B cell (primary cell): Measurements from ENCODE around the gene PLSCR4. TPM values are rescaled to one million over a fixed set of nuclear protein-coding genes. Genes with fewer than 3 reads are reported as not detected.

Experiments used
- ATAC-seq: fragments of 200-7000 bp; cut with Tn5 transposase; one replicate; pipeline ENCODE4 v1.10.0; 2021; ENCODE audit warnings: low read depth, mild to moderate bottlenecking, moderate number of reproducible peaks, moderate library complexity
- CTCF ChIA-PET: fragments of 350-600 bp; sonication (Branson Sonifier 250); formaldehyde crosslinking; loops from one replicate; lab custom pipeline; 2021; ENCODE audit warnings: antibody characterized with exemption, inconsistent platforms; lab: Charles Lee
- POLR2A ChIA-PET: fragments of 350-600 bp; sonication (Branson Sonifier 250); formaldehyde crosslinking; loops from one replicate; lab custom pipeline; 2021; ENCODE audit warnings: antibody characterized with exemption; lab: Charles Lee
- DNase-seq: peaks from one replicate; pipeline ENCODE4 v3.0.0; 2013
- H2AFZ ChIP-seq: 2 replicates; pipeline ENCODE4 v1.6.1; 2012; ENCODE audit warnings: mild to moderate bottlenecking, low read depth, low read length; ENCODE audit not compliant: insufficient read depth, poor library complexity, severe bottlenecking
- H3K27ac ChIP-seq, 2 donors: 1 replicate in 1 of 2; 2 replicates in 1 of 2; pipeline ENCODE4 v1.5.1; 2012 to 2013; ENCODE audit warnings: low read length in 2 of 2, mild to moderate bottlenecking in 2 of 2, moderate library complexity in 1 of 2
- H3K27me3 ChIP-seq, 4 experiments: fragments of 200-600 bp in 1 of 4; sonication (generic) in 1 of 4; replicated peaks in 1 of 4; 1 replicate in 2 of 4; 2 replicates in 2 of 4; pipeline versions ENCODE4 v1.6.1 to v1.7.0; 2013 to 2016; ENCODE audit warnings: low read length in 3 of 4, mild to moderate bottlenecking in 2 of 4, mixed read lengths in 1 of 4, moderate library complexity in 1 of 4; ENCODE audit not compliant: insufficient read depth in 4 of 4, control insufficient read depth in 3 of 4; ENCODE audit errors: control extremely low read depth in 1 of 4
- H3K36me3 ChIP-seq, 2 experiments: replicated peaks in 1 of 2; 1 replicate in 1 of 2; 2 replicates in 1 of 2; pipeline versions ENCODE4 v1.6.1 to v1.7.1; 2013; ENCODE audit warnings: low read length in 1 of 2; ENCODE audit not compliant: insufficient read depth in 2 of 2, control insufficient read depth in 1 of 2; ENCODE audit errors: control extremely low read depth in 1 of 2, extremely low read depth in 1 of 2
- H3K4me1 ChIP-seq, 2 donors: fragments of 200-600 bp in 1 of 2; sonication (generic) in 1 of 2; 1 replicate in 1 of 2; 2 replicates in 1 of 2; pipeline versions ENCODE4 v1.5.1 to v1.6.1; 2013 to 2017; ENCODE audit warnings: low read length in 2 of 2; ENCODE audit not compliant: control insufficient read depth in 2 of 2, insufficient read depth in 2 of 2
- H3K4me2 ChIP-seq: replicated peaks from 2 replicates; pipeline ENCODE3; 2012; ENCODE audit warnings: mild to moderate bottlenecking, low read depth, low read length; ENCODE audit not compliant: poor library complexity, severe bottlenecking
- H3K4me3 ChIP-seq, 5 experiments: fragments of 200-600 bp in 1 of 5; sonication (generic) in 1 of 5; 1 replicate in 3 of 5; 2 replicates in 2 of 5; pipeline versions ENCODE4 v1.5.1 to v1.7.0; 2011 to 2016; ENCODE audit warnings: low read length in 4 of 5, mild to moderate bottlenecking in 4 of 5, low read depth in 2 of 5, control low read depth in 1 of 5, moderate library complexity in 1 of 5; ENCODE audit not compliant: insufficient read depth in 1 of 5; ENCODE audit errors: control extremely low read depth in 1 of 5, extremely low read depth in 1 of 5
- H3K79me2 ChIP-seq: fragments of 200-600 bp; sonication (generic); one replicate; pipeline ENCODE4 v1.6.0; 2016; ENCODE audit warnings: low read length; ENCODE audit not compliant: control insufficient read depth, insufficient read depth
- H3K9ac ChIP-seq: fragments of 200-600 bp; sonication (generic); 2 replicates; pipeline ENCODE4 v1.6.1; 2017; ENCODE audit warnings: mild to moderate bottlenecking, low read length, moderate library complexity
- H3K9me3 ChIP-seq, 3 donors: one replicate each; pipeline versions ENCODE4 v1.6.1 to v1.7.1; 2013; ENCODE audit warnings: low read length in 2 of 3; ENCODE audit not compliant: control insufficient read depth in 2 of 3, insufficient read depth in 1 of 3; ENCODE audit errors: control extremely low read depth in 1 of 3
- H4K20me1 ChIP-seq: 2 replicates; pipeline ENCODE4 v1.6.0; 2012; ENCODE audit warnings: mild to moderate bottlenecking, low read length; ENCODE audit not compliant: insufficient read depth, control insufficient read depth, poor library complexity, severe bottlenecking
- H3K27ac Mint-ChIP-seq: one replicate; pipeline ENCODE4 v1.8.0; 2021; ENCODE audit warnings: mixed read lengths
- H3K27me3 Mint-ChIP-seq: one replicate; pipeline ENCODE4 v1.8.0; 2021; ENCODE audit warnings: mixed read lengths
- H3K4me1 Mint-ChIP-seq: one replicate; pipeline ENCODE4 v1.8.0; 2021; ENCODE audit warnings: mixed read lengths
- H3K4me3 Mint-ChIP-seq: one replicate; pipeline ENCODE4 v1.8.0; 2021; ENCODE audit warnings: mixed read lengths
- H3K9me3 Mint-ChIP-seq: one replicate; pipeline ENCODE4 v1.8.0; 2022; ENCODE audit warnings: mixed read lengths; ENCODE audit not compliant: insufficient read depth
- EZH2 ChIP-seq: IDR thresholded peaks from 2 replicates; pipeline ENCODE4 v1.6.1; 2012; ENCODE audit warnings: borderline replicate concordance, low read depth, mild to moderate bottlenecking, moderate library complexity, low read length; ENCODE audit not compliant: insufficient read depth, poor library complexity, severe bottlenecking
- WGBS: methylation state at CpG from one replicate; pipeline ENCODE4 v1.1.5; 2013; ENCODE audit warnings: missing lambda C conversion rate; ENCODE audit not compliant: insufficient coverage; 5-methylcytosine and 5-hydroxymethylcytosine counted together
- intact Hi-C: fragments of 100-400 bp; cut with micrococcal nuclease; formaldehyde crosslinking; loops from one replicate; pipeline ENCODE4 v1.10.0; 2022
- polyA plus RNA-seq: library from polyadenylated mRNA; depleted of rRNA; stranded (reverse); fragments of >200 nt; gene quantifications from 2 replicates; pipeline ENCODE4 v1.2.3, GENCODE V29; 2012
- total RNA-seq, 2 donors: library from RNA; stranded (reverse); fragments of 120-200 nt in 1 of 2; gene quantifications; 1 replicate in 1 of 2; 2 replicates in 1 of 2; pipeline versions ENCODE4 v1.2.3 to v1.2.4, GENCODE V29; 2013 to 2022
- TF ChIP-seq, protein P1 (sequence below): fragments of 200-600 bp; IDR thresholded peaks from one replicate; pipeline ENCODE4 v1.8.0; 2022; ENCODE audit warnings: antibody characterized with exemption, mild to moderate bottlenecking

Gene PLSCR4
- total and polyA plus RNA-seq, 2 donors (not counting 1 experiment from before 2014, with no cell fraction given): not detected

DNA sequence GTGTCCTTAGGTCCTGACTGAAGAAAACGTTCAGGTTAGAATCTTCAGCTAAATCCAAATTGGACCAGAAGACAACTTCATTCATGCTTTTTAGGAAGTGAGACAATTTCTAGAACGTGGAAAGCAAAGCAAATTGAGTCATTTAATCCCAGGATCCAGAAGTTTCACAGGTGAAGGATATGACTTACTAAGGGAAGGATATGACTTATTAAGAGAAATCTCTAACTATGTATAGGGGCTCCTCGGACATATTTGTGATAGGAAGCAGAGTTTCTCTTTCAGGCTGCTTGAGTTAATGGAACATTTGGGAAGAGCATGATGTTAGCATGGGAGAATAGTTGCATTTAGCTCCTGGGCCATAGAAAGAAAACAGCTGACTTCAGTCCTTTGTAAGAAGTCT lies 73.8 kb downstream of the PLSCR4 start:
- ATAC-seq: no peak
- no peak overlapping the region for H3K9ac ChIP-seq
- no peak overlapping the region for H3K4me2 ChIP-seq
- no peak for DNase-seq
- no peaks in the 10 kb centered on the region for H4K20me1 ChIP-seq
- H3K27me3 Mint-ChIP-seq: peaks cover 9% of the 10 kb centered on the region
- no peak overlapping the region for H3K27ac Mint-ChIP-seq
- no peaks in the 10 kb centered on the region for H3K36me3 ChIP-seq
- ChIA-PET CTCF (interaction anchor here (0.9 kb wide), 1 partner anchor 12 kb away, joined by 5 read pairs; no protein-coding TSS in a partner anchor), POLR2A (no interaction called here)
- H3K27ac ChIP-seq: no peak overlapping the region
- TF ChIP-seq, protein P1, sequence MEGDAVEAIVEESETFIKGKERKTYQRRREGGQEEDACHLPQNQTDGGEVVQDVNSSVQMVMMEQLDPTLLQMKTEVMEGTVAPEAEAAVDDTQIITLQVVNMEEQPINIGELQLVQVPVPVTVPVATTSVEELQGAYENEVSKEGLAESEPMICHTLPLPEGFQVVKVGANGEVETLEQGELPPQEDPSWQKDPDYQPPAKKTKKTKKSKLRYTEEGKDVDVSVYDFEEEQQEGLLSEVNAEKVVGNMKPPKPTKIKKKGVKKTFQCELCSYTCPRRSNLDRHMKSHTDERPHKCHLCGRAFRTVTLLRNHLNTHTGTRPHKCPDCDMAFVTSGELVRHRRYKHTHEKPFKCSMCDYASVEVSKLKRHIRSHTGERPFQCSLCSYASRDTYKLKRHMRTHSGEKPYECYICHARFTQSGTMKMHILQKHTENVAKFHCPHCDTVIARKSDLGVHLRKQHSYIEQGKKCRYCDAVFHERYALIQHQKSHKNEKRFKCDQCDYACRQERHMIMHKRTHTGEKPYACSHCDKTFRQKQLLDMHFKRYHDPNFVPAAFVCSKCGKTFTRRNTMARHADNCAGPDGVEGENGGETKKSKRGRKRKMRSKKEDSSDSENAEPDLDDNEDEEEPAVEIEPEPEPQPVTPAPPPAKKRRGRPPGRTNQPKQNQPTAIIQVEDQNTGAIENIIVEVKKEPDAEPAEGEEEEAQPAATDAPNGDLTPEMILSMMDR: no peak
- no peak for TF ChIP-seq EZH2
- no CpG with 5 or more reads among the region's 3 CpGs for WGBS
- no peaks in the 10 kb centered on the region for H3K9me3 Mint-ChIP-seq
- H3K4me1 Mint-ChIP-seq: no peaks in the 10 kb centered on the region
- H3K9me3 ChIP-seq: no peaks in the 10 kb centered on the region
- H3K4me1 ChIP-seq: no peaks in the 10 kb centered on the region
- no peaks in the 10 kb centered on the region for H3K79me2 ChIP-seq
- no peak overlapping the region for H3K4me3 Mint-ChIP-seq
- no peak overlapping the region for H2AFZ ChIP-seq
- intact Hi-C loops: no loop called here
- H3K4me3 ChIP-seq: no peak overlapping the region
- H3K27me3 ChIP-seq: no peaks in the 10 kb centered on the region

DNA sequence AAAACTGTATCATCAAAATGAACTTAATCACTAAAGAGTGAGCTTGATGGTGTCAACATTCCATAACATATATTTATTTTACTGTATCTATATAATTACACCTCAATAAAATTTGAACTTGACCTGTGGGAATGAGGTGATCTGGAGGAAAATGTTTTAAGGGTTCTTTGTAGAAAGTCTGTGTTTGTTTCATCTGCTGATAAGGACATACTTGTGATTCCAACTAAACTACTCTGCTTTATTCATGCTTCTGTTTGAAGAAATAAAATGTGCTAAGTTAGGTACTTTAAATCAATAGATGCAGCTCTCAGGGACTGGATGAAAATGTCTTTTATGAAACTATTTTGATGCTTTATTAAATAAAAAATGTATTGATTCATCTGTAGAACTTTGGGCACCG lies 78.3 kb downstream of the PLSCR4 start:
- H3K9ac ChIP-seq: no peak overlapping the region

More for the DNA sequence above, 78.3 kb downstream of the PLSCR4 start:
- CTCF ChIA-PET: interaction anchor here (1.2 to 1.4 kb wide), 2 partner anchors 19 to 107 kb away, joined by 3 read pairs; no protein-coding TSS in a partner anchor
- WGBS: 100% methylated on average over 1 of the region's 1 CpG
- ATAC-seq (no peak), DNase-seq (no peak)
- Histone ChIP-seq H3K27me3 (no peaks in the 10 kb centered on the region), H4K20me1 (no peaks in the 10 kb centered on the region), H2AFZ (no peak overlapping the region), H3K4me2 (no peak overlapping the region), H3K79me2 (no peaks in the 10 kb centered on the region), H3K36me3 (no peaks in the 10 kb centered on the region), H3K9me3 (no peaks in the 10 kb centered on the region), H3K4me1 (no peaks in the 10 kb centered on the region), H3K4me3 (no peak overlapping the region), H3K27ac (no peak overlapping the region)
- intact Hi-C loops: no loop called here
- Mint-ChIP-seq H3K9me3 (peaks cover 3% of the 10 kb centered on the region), H3K4me1 (no peaks in the 10 kb centered on the region), H3K27ac (no peak overlapping the region), H3K4me3 (no peak overlapping the region), H3K27me3 (peaks cover 12% of the 10 kb centered on the region)
- POLR2A ChIA-PET: no interaction called here
- TF ChIP-seq, protein P1: no peak
- no peak for TF ChIP-seq EZH2
